Activated T-cell treated with anti-CD3 and anti-CD28 coated beads for 24 hours (primary cell): ENCODE results near the gene ZBTB20.

Experiments
- DNase-seq: peaks from one replicate; pipeline ENCODE4 v3.0.0-alpha.2; 2020; ENCODE audit warnings: low read depth

The ZBTB20 gene

GRCh38 chr3:115019900-115020299, 127.2 kb downstream of the ZBTB20 start:
- DNase-seq, result no peak

- no peak for DNase-seq
Observed at GRCh38 chr3:115018694-115019093, 128.4 kb downstream of the ZBTB20 start.

- no peak for DNase-seq
Observed at GRCh38 chr3:115007966-115008365, 139.1 kb downstream of the ZBTB20 start.

- DNase-seq, result no peak
Observed at GRCh38 chr3:115004201-115005140, 142.6 kb downstream of the ZBTB20 start.

- no peak for DNase-seq
Observed at GRCh38 chr3:114998971-114999579, 148.0 kb downstream of the ZBTB20 start.

- no peak for DNase-seq
Observed at GRCh38 chr3:114994554-114995341, 152.3 kb downstream of the ZBTB20 start.

- DNase-seq, result no peak
Observed at GRCh38 chr3:114985776-114986175, 161.3 kb downstream of the ZBTB20 start.

GRCh38 chr3:114983248-114983647, 163.8 kb downstream of the ZBTB20 start:
- no peak for DNase-seq

- DNase-seq, result no peak
Observed at GRCh38 chr3:114974387-114974786, 172.7 kb downstream of the ZBTB20 start.

- no peak for DNase-seq
Observed at GRCh38 chr3:114973536-114973935, 173.6 kb downstream of the ZBTB20 start.

- no peak for DNase-seq
Observed at GRCh38 chr3:114967168-114967567, 179.9 kb downstream of the ZBTB20 start.

- no peak for DNase-seq
Observed at GRCh38 chr3:114962189-114962588, 184.9 kb downstream of the ZBTB20 start.

- DNase-seq, result no peak
Observed at GRCh38 chr3:114958930-114959329, 188.2 kb downstream of the ZBTB20 start.

- no peak for DNase-seq
Observed at GRCh38 chr3:114953800-114954199, 193.3 kb downstream of the ZBTB20 start.

GRCh38 chr3:114953215-114953799, 193.8 kb downstream of the ZBTB20 start:
- DNase-seq, result no peak

- no peak for DNase-seq
Observed at GRCh38 chr3:114942773-114943172, 204.3 kb downstream of the ZBTB20 start.

GRCh38 chr3:114941626-114942309, 205.3 kb downstream of the ZBTB20 start:
- DNase-seq, result no peak

GRCh38 chr3:114939920-114940319, 207.2 kb downstream of the ZBTB20 start:
- no peak for DNase-seq

- DNase-seq, result no peak
Observed at GRCh38 chr3:114933407-114933806, 213.7 kb downstream of the ZBTB20 start.

- no peak for DNase-seq
Observed at GRCh38 chr3:114929971-114930732, 216.9 kb downstream of the ZBTB20 start.
